Progenitor cell of endocrine pancreas (in vitro differentiated cells): ENCODE data around the gene GMPR. TPM values are rescaled to one million over a fixed set of nuclear protein-coding genes. Genes with fewer than 3 reads are reported as not detected.

Source experiments
- DNase-seq: peaks from one replicate; pipeline ENCODE4 v3.0.0; 2021; ENCODE audit warnings: low spot score; ENCODE audit not compliant: unreplicated experiment
- H3K27ac Mint-ChIP-seq: 2 replicates; pipeline ENCODE4 v1.8.0; 2021; ENCODE audit warnings: mild to moderate bottlenecking, moderate library complexity, mixed read lengths
- H3K27me3 Mint-ChIP-seq: 2 replicates; pipeline ENCODE4 v1.8.0; 2021; ENCODE audit warnings: mixed read lengths
- H3K36me3 Mint-ChIP-seq: 2 replicates; pipeline ENCODE4 v1.8.0; 2022; ENCODE audit warnings: mixed read lengths; ENCODE audit not compliant: insufficient read depth
- H3K4me1 Mint-ChIP-seq: 2 replicates; pipeline ENCODE4 v1.8.0; 2021; ENCODE audit warnings: low read depth, mixed read lengths
- H3K4me3 Mint-ChIP-seq: 2 replicates; pipeline ENCODE4 v1.8.0; 2021; ENCODE audit warnings: low read depth, mild to moderate bottlenecking, moderate library complexity, mixed read lengths
- H3K9me3 Mint-ChIP-seq: 2 replicates; pipeline ENCODE4 v1.8.0; 2021; ENCODE audit warnings: low read depth, mixed read lengths
- total RNA-seq: library from RNA; stranded (reverse); gene quantifications from 2 replicates; pipeline ENCODE4 v1.2.1, GENCODE V29; 2021
- TF ChIP-seq, protein P1 (sequence below): fragments of 200-600 bp; sonication (generic); IDR thresholded peaks from one replicate; pipeline ENCODE4 v1.5.0; 2021; ENCODE audit warnings: antibody characterized with exemption, mild to moderate bottlenecking; ENCODE audit not compliant: unreplicated experiment

GMPR gene
- total RNA-seq, 1 donor from 2014 or later: 0.50 TPM

- Mint-ChIP-seq H3K27me3 (peaks cover 7% of the 10 kb centered on the region), H3K27ac (no peak overlapping the region), H3K36me3 (no peaks in the 10 kb centered on the region), H3K9me3 (no peaks in the 10 kb centered on the region), H3K4me1 (no peaks in the 10 kb centered on the region), H3K4me3 (no peak overlapping the region)
- TF ChIP-seq, protein P1, sequence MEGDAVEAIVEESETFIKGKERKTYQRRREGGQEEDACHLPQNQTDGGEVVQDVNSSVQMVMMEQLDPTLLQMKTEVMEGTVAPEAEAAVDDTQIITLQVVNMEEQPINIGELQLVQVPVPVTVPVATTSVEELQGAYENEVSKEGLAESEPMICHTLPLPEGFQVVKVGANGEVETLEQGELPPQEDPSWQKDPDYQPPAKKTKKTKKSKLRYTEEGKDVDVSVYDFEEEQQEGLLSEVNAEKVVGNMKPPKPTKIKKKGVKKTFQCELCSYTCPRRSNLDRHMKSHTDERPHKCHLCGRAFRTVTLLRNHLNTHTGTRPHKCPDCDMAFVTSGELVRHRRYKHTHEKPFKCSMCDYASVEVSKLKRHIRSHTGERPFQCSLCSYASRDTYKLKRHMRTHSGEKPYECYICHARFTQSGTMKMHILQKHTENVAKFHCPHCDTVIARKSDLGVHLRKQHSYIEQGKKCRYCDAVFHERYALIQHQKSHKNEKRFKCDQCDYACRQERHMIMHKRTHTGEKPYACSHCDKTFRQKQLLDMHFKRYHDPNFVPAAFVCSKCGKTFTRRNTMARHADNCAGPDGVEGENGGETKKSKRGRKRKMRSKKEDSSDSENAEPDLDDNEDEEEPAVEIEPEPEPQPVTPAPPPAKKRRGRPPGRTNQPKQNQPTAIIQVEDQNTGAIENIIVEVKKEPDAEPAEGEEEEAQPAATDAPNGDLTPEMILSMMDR: no peak
- DNase-seq: no peak
These were observed 54.6 kb downstream of the GMPR start for GRCh38 chr6:16292942-16293341.

DNA sequence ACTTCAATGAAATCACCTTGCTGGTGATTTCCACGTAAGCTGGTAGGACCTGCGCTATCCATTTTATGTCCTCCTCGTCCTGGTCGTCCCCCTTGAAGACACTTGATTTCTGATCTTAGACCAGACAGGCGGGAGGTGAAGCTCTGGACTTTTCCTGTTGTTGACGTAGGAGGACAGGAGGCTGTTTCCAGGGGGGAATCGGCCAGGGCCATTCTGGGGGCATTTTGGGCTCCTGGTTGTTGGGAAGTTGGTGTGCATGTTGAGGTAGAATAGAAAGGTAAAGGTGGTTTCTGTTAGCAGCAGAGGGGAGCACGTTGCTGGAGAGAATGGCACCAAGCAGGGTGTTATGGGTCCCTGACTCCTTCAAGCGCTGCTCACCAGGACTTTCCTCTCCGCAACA lies 56.0 kb downstream of the GMPR start:
- DNase-seq: no peak
- Mint-ChIP-seq H3K4me1 (no peaks in the 10 kb centered on the region), H3K4me3 (no peak overlapping the region), H3K27me3 (peaks cover 7% of the 10 kb centered on the region), H3K9me3 (no peaks in the 10 kb centered on the region), H3K36me3 (no peaks in the 10 kb centered on the region), H3K27ac (peak overlapping the region; percentile 53)
- TF ChIP-seq, protein P1: no peak

- Mint-ChIP-seq H3K4me1 (no peaks in the 10 kb centered on the region), H3K27me3 (peaks cover 7% of the 10 kb centered on the region), H3K9me3 (no peaks in the 10 kb centered on the region), H3K36me3 (no peaks in the 10 kb centered on the region), H3K27ac (no peak overlapping the region), H3K4me3 (no peak overlapping the region)
- DNase-seq: no peak
- TF ChIP-seq, protein P1: no peak
These were observed 56.7 kb downstream of the GMPR start for GRCh38 chr6:16295060-16295459.

- no peak overlapping the region for H3K4me3 Mint-ChIP-seq
- no peaks in the 10 kb centered on the region for H3K4me1 Mint-ChIP-seq
- no peak for DNase-seq
- no peak overlapping the region for H3K27ac Mint-ChIP-seq
- TF ChIP-seq, protein P1: no peak
- H3K9me3 Mint-ChIP-seq: no peaks in the 10 kb centered on the region
- H3K27me3 Mint-ChIP-seq: peaks cover 7% of the 10 kb centered on the region
- no peaks in the 10 kb centered on the region for H3K36me3 Mint-ChIP-seq
These were observed 57.1 kb downstream of the GMPR start for GRCh38 chr6:16295471-16295870.

DNA sequence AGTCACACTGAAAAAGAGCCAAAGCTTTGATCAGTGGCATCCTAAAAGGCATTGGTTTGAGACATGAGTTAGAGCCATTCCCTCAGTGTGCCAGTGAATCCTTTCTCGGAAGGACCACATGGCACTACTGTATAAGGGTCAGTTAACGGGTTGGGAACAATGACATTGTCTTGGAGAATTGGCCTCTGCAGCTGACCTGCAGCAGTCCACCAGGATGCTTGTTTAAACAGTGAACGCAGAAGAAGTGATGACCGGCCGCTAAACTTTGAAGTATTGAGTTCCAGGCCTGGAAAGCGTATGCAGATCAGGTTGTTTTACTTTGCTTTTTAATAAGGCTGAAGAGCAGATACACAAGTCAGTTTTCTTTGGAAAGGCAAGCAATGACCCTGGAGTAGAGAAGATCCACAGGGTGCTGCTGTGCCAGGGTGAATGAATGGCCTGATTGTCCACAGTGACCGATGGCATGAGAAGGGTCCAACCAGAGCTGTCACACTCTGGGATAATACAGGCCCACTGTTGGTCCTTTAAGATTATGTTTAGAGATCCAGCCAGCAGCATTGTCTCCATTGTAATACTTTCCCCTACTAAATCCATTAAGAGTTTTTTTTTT lies 57.8 kb downstream of the GMPR start:
- H3K4me3 Mint-ChIP-seq: no peak overlapping the region
- H3K27me3 Mint-ChIP-seq: peaks cover 7% of the 10 kb centered on the region
- H3K27ac Mint-ChIP-seq: no peak overlapping the region
- H3K9me3 Mint-ChIP-seq: no peaks in the 10 kb centered on the region
- no peaks in the 10 kb centered on the region for H3K4me1 Mint-ChIP-seq
- DNase-seq: no peak
- TF ChIP-seq, protein P1: no peak
- H3K36me3 Mint-ChIP-seq: no peaks in the 10 kb centered on the region
